ENCODE results near the gene TMEM258. TPM values are rescaled to one million over a fixed set of nuclear protein-coding genes. Genes with fewer than 3 reads are reported as not detected.

Gene TMEM258
- total and polyA plus RNA-seq, 10 donors = 52.4 to 185 (median 80.0) TPM

GRCh38 chr11:61752117-61752924, 40.1 kb downstream of the TMEM258 start, which contains the start of gene MYRF:
Gene MYRF, plus strand, starts transcription at chr11:61752636. Its CDS starts 109 bp downstream, at chr11:61752745.
- H3K4me1 ChIP-seq = peaks cover 0 to 31% (median 20%) of the 10 kb centered on the region in 6 donors
- peak within 1 kb of the TSS in 7 of 8 donors; percentile 17 to 68 (median 28) for H3K4me3 ChIP-seq
- H3K27ac ChIP-seq = no peak within 1 kb of the TSS
- H3K36me3 ChIP-seq = no peaks in the 10 kb centered on the region
- peak; percentile 84 for DNase-seq
- WGBS, 5 donors = 2 to 6% (median 4%) methylated on average over 25 to 93 of the region's 93 CpGs
- peaks cover 0 to 58% (median 14%) of the 10 kb centered on the region in 7 donors for H3K27me3 ChIP-seq (replicated peaks in 1 of 7)
- intact Hi-C loops (cut with DNase I; ENCODE audit: low total_unique reads) = no loop called here
- no peaks in the 10 kb centered on the region for H3K9me3 ChIP-seq
- TF ChIP-seq POLR2AphosphoS5 (IDR thresholded peaks at IDR 0.05) (no peak), POLR2A (IDR thresholded peaks at IDR 0.05) (no peak)
- TF ChIP-seq, protein P1, sequence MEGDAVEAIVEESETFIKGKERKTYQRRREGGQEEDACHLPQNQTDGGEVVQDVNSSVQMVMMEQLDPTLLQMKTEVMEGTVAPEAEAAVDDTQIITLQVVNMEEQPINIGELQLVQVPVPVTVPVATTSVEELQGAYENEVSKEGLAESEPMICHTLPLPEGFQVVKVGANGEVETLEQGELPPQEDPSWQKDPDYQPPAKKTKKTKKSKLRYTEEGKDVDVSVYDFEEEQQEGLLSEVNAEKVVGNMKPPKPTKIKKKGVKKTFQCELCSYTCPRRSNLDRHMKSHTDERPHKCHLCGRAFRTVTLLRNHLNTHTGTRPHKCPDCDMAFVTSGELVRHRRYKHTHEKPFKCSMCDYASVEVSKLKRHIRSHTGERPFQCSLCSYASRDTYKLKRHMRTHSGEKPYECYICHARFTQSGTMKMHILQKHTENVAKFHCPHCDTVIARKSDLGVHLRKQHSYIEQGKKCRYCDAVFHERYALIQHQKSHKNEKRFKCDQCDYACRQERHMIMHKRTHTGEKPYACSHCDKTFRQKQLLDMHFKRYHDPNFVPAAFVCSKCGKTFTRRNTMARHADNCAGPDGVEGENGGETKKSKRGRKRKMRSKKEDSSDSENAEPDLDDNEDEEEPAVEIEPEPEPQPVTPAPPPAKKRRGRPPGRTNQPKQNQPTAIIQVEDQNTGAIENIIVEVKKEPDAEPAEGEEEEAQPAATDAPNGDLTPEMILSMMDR (IDR thresholded peaks at IDR 0.05 in 8 of 11, conservative IDR thresholded peaks at IDR 0.05 in 3 of 11) = peak in 6 of 11 experiments; percentile 10 to 64 (median 50)

- Histone ChIP-seq H3K9me3 (no peaks in the 10 kb centered on the region), H3K27me3 (replicated peaks in 1 of 7) (peaks cover 0 to 58% (median 14%) of the 10 kb centered on the region in 7 donors), H3K4me1 (peaks cover 0 to 27% (median 17%) of the 10 kb centered on the region in 6 donors), H3K27ac (no peak overlapping the region), H3K4me3 (no peak overlapping the region), H3K36me3 (no peaks in the 10 kb centered on the region)
- intact Hi-C loops (cut with DNase I; ENCODE audit: low total_unique reads) = no loop called here
- 74 to 86% (median 84%) methylated on average over 14 of the region's 14 CpGs for WGBS, 5 donors
- no peak for TF ChIP-seq POLR2A (IDR thresholded peaks at IDR 0.05)
- TF ChIP-seq, protein P1 (IDR thresholded peaks at IDR 0.05 in 8 of 11, conservative IDR thresholded peaks at IDR 0.05 in 3 of 11) = peak in 1 of 11 experiments; percentile 14
- no peak for DNase-seq
Observed at GRCh38 chr11:61751384-61751783, 41.0 kb downstream of the TMEM258 start.

DNA sequence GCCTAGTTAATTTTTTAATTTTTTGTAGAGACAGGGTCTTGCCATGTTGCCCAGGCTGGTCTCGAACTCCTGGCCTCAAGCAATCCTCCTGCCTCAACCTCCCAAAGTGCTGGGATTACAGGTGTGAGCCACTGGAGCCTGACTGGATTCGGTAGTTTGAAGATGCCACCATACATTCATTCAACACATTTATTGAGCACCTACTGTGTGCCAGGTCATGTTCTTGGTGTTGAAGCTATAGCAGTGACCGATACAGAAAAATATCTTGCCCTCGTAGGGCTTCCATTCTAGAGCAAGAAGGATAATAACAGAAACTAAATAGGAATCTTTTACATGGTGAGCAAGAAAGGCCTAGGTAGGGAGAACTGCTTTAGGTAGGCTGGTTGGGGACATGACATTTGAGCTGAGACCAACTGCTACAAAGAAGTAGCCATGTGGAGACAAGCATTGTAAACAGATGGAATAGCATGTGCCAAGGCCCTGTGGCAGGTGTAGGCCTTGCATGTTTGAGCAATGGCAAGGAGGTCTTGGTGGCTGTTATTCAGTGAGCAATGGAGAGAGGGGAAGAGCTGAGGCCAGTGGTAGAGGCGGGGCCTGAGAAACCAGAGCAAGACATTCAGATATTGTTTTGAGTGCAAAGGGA, 41.6 kb downstream of the TMEM258 start:
- Histone ChIP-seq H3K36me3 (no peaks in the 10 kb centered on the region), H3K4me3 (no peak overlapping the region), H3K27ac (no peak overlapping the region), H3K4me1 (peaks cover 0 to 23% (median 16%) of the 10 kb centered on the region in 6 donors), H3K9me3 (no peaks in the 10 kb centered on the region), H3K27me3 (replicated peaks in 1 of 7) (peaks cover 0 to 58% (median 14%) of the 10 kb centered on the region in 7 donors)
- WGBS, 5 donors = 89 to 95% (median 92%) methylated on average over 5 of the region's 5 CpGs
- intact Hi-C loops (cut with DNase I; ENCODE audit: low total_unique reads) = no loop called here
- TF ChIP-seq POLR2AphosphoS5 (IDR thresholded peaks at IDR 0.05) (no peak), POLR2A (IDR thresholded peaks at IDR 0.05) (no peak)
- TF ChIP-seq, protein P1 (IDR thresholded peaks at IDR 0.05 in 8 of 11, conservative IDR thresholded peaks at IDR 0.05 in 3 of 11) = no peak
- no peak for DNase-seq
